Left lung (tissue), 10 donors: ENCODE results near the gene C16orf92. TPM values are rescaled to one million over a fixed set of nuclear protein-coding genes. Genes with fewer than 3 reads are reported as not detected.

Experiments used
- ATAC-seq: fragments of 200-7000 bp; cut with Tn5 transposase; one replicate; pipeline ENCODE4 v1.9.1; 2020; ENCODE audit warnings: moderate library complexity
- DNase-seq, 4 donors: peaks; one replicate each; pipeline ENCODE4 v3.0.0-alpha.2; 2013 to 2020
- H3K27ac ChIP-seq, 2 donors: fragments of 200-600 bp; sonication (generic) in 1 of 2; one replicate each; pipeline versions ENCODE4 v1.5.0 to v1.8.0; 2020 to 2021
- H3K27me3 ChIP-seq, 2 donors: fragments of 200-600 bp; sonication (generic) in 1 of 2; one replicate each; pipeline versions ENCODE4 v1.5.0 to v1.8.0; 2020 to 2021
- H3K36me3 ChIP-seq, 2 donors: fragments of 200-600 bp; sonication (generic) in 1 of 2; one replicate each; pipeline versions ENCODE4 v1.5.0 to v1.8.0; 2020 to 2021
- H3K4me1 ChIP-seq, 2 donors: fragments of 200-600 bp; one replicate each; pipeline ENCODE4 v1.8.0; 2021
- H3K4me3 ChIP-seq, 2 donors: fragments of 200-600 bp; sonication (generic) in 1 of 2; one replicate each; pipeline versions ENCODE4 v1.5.0 to v1.8.0; 2020 to 2021; ENCODE audit warnings: mild to moderate bottlenecking in 1 of 2
- H3K9me3 ChIP-seq, 2 donors: fragments of 200-600 bp; sonication (generic) in 1 of 2; one replicate each; pipeline versions ENCODE4 v1.5.0 to v1.8.0; 2020 to 2021
- intact Hi-C, 2 donors: fragments of 100-400 bp; cut with DNase I; formaldehyde crosslinking; loops; one replicate each; pipeline versions ENCODE4 v1.11.2 to v1.14.2; 2022
- polyA plus RNA-seq, 6 donors: library from polyadenylated mRNA; unstranded; fragments of 120-200 nt; gene quantifications; one replicate each; pipeline ENCODE4 v1.2.1, GENCODE V29; 2013; ENCODE audit not compliant: insufficient read length in 6 of 6
- total RNA-seq, 2 donors: library from RNA; stranded (reverse); fragmentation: NEBNext Ultra II Directional; extraction: Animal tissue kit (Norgen Biotek cat#: 25700); gene quantifications; one replicate each; pipeline ENCODE4 v1.2.1, GENCODE V29; 2021
- TF ChIP-seq, protein P1 (sequence below), 2 donors: fragments of 200-600 bp; sonication (generic) in 1 of 2; IDR thresholded peaks; one replicate each; pipeline versions ENCODE4 v1.5.0 to v1.8.0; 2021; ENCODE audit warnings: antibody characterized with exemption in 2 of 2
- donor health status: DM: no; HTN: yes; CAD: no.
- donor health status: DM: no; HTN: no; CAD: no.

Gene C16orf92
- total and polyA plus RNA-seq, 8 donors: not detected

DNA sequence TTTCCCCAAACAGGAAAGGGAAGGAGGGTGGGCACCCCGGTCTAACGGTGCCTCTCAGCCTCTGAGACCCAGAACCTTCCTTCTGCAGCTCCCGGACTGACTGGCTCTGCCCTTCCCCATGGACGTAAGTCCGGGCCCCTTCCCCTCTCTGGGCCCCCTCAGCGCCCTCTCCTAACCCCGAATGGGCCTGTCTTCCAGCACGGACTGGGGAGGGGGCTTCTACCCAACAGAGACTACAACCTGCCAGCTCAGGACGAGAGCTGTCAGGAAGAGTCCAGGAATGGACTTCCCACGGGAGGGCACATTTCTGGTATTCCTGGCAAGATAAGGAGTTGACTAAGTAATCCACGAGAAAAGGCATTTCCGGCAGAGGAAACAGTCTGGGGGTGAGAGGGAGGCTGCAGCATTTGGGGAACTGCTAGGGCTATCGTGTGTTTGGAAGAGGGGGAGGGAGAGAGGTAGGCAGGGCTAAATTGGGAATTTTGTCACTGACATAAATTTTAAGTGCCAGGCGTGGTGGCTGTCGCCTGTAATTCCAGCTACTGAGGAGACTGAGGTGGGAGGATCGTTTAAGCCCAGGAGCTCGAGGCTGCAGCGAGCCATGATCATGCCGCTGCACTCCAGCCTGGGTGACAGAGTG, 30.5 kb downstream of the C16orf92 start:
- TF ChIP-seq, protein P1, sequence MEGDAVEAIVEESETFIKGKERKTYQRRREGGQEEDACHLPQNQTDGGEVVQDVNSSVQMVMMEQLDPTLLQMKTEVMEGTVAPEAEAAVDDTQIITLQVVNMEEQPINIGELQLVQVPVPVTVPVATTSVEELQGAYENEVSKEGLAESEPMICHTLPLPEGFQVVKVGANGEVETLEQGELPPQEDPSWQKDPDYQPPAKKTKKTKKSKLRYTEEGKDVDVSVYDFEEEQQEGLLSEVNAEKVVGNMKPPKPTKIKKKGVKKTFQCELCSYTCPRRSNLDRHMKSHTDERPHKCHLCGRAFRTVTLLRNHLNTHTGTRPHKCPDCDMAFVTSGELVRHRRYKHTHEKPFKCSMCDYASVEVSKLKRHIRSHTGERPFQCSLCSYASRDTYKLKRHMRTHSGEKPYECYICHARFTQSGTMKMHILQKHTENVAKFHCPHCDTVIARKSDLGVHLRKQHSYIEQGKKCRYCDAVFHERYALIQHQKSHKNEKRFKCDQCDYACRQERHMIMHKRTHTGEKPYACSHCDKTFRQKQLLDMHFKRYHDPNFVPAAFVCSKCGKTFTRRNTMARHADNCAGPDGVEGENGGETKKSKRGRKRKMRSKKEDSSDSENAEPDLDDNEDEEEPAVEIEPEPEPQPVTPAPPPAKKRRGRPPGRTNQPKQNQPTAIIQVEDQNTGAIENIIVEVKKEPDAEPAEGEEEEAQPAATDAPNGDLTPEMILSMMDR (IDR thresholded peaks at IDR 0.05): no peak
- H3K36me3 ChIP-seq: no peaks in the 10 kb centered on the region
- H3K27ac ChIP-seq: peak overlapping the region in 1 of 2 donors; percentile 71
- H3K27me3 ChIP-seq: no peaks in the 10 kb centered on the region
- H3K4me1 ChIP-seq: peaks cover 11 to 30% of the 10 kb centered on the region in 2 donors
- H3K4me3 ChIP-seq: peak overlapping the region; percentile 85 to 86
- intact Hi-C loops: no loop called here
- DNase-seq: no peak
- peak; percentile 29 for ATAC-seq
- no peaks in the 10 kb centered on the region for H3K9me3 ChIP-seq

DNA sequence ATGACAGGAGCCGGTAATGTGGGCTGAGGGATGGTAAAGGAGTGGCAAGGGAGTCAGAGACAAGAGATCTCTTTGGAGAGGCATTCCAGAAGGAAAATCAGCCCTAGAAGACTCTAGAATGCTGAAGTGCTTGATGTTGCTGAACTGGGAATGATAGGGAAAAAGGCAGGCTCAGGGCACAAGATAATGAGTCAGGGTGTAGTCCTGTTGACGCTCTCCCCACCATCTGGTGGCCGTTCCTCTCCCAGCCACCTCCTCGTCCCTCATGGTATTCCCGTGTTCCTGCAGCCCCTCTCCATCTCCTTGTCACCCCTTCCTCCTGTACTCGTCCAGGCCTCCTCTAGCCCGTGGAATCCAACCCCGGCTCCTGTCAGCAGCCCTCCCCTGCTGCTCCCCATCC, 31.5 kb downstream of the C16orf92 start:
- intact Hi-C loops: no loop called here
- peaks cover 11 to 30% of the 10 kb centered on the region in 2 donors for H3K4me1 ChIP-seq
- H3K27me3 ChIP-seq: no peaks in the 10 kb centered on the region
- TF ChIP-seq, protein P1 (IDR thresholded peaks at IDR 0.05): no peak
- ATAC-seq (no peak), DNase-seq (no peak)
- H3K4me3 ChIP-seq: no peak overlapping the region
- no peaks in the 10 kb centered on the region for H3K9me3 ChIP-seq
- H3K36me3 ChIP-seq: no peaks in the 10 kb centered on the region
- H3K27ac ChIP-seq: no peak overlapping the region

DNA sequence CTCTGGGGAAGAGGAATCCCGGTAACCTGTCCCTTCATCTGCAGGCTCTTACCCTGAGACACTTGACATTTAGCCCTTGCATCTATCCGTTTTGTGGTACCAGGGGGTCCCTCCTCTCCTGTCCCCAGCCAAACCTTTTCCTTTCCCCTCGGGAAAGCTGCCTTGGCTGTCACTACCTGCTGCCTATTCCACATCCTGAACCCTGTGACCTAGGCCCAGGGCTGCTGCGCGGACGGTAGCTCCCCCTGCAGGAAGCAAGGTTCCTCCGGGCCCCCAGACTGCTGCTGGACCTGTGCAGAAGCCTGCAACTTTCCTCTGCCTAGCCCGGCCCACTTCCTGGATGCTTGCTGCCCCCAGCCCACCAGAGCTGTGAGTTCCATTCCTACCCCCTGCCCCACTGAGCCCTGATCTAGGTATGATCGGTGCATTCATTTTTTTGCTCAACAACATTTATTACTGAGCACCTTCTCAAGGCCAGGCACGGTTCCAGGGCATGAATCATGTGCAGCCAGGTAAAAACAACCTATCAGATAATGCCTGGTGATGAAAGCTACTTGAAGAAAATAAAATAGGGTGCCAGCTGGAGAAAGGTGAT, 32.1 kb downstream of the C16orf92 start:
- intact Hi-C loops: no loop called here
- Histone ChIP-seq H3K27me3 (no peaks in the 10 kb centered on the region), H3K27ac (no peak overlapping the region), H3K9me3 (no peaks in the 10 kb centered on the region), H3K4me1 (peaks cover 11 to 30% of the 10 kb centered on the region in 2 donors), H3K36me3 (no peaks in the 10 kb centered on the region), H3K4me3 (no peak overlapping the region)
- peak; percentile 49 for ATAC-seq
- peak in 2 of 4 donors; percentile 41 to 82 for DNase-seq
- TF ChIP-seq, protein P1 (IDR thresholded peaks at IDR 0.05): peak in 1 of 2 donors; percentile 37

DNA sequence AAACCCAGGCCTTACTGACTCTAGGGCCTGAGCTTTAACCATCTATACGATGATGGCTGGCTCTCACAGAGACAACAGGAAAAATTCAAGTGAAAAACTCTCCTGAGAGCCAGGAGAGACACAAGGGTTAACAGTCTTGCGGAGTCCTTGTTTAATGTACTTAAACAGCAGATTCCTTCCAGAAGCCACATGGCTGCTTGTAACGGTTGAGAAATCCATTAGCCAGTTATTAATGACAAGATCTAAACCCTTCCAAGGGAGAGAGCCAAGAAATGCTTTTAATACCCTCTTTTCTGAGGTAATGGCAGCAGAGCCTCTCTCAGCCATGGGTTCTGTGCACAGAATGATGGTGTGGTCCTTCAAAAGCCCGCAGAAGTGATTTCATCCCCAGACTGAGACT, 37.3 kb downstream of the C16orf92 start:
- Histone ChIP-seq H3K9me3 (no peaks in the 10 kb centered on the region), H3K4me1 (peaks cover 13 to 20% of the 10 kb centered on the region in 2 donors), H3K27ac (peak overlapping the region in 1 of 2 donors; percentile 19), H3K27me3 (no peaks in the 10 kb centered on the region), H3K36me3 (no peaks in the 10 kb centered on the region), H3K4me3 (no peak overlapping the region)
- DNase-seq (peak in 1 of 4 donors; percentile 43), ATAC-seq (no peak)
- TF ChIP-seq, protein P1 (IDR thresholded peaks at IDR 0.05): no peak
- intact Hi-C loops: no loop called here

DNA sequence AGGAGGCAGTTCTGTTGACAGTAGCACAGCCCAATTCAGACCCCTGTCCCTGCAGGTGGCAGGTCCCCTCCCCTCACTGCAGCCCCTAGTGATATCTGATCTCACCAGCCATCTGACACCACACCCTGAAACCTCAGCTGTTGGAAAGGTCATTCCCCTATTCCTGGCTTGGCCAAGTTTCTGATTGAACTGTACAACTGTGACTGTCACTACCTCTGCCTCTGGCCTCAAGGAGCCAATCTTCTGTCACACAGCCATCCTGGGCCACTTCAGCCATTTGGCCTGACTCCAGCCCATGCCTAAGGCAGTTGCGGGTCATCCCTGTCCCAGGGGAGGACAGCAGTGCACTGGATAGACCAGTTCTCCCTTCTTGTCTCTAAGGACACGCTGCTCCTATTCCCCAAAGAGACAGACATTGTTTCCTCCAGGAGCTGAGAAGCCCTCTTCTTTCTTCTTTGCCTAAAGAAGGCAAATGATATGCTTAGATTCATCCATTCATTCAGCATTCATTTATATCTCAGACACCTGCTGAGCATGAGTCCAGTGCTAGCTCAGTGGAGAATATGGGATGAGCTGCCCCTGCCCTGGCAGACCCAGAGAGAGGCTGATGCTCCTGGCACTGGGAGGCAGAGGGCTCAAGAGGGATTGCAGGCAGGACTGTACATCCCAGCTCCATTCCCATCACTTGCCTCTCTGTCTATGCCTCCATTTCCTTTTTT, 38.0 kb downstream of the C16orf92 start:
- no peaks in the 10 kb centered on the region for H3K27me3 ChIP-seq
- no peaks in the 10 kb centered on the region for H3K9me3 ChIP-seq
- no peaks in the 10 kb centered on the region for H3K36me3 ChIP-seq
- H3K27ac ChIP-seq: no peak overlapping the region
- intact Hi-C loops: no loop called here
- peaks cover 13 to 20% of the 10 kb centered on the region in 2 donors for H3K4me1 ChIP-seq
- DNase-seq (peak in 1 of 4 donors; percentile 13), ATAC-seq (no peak)
- H3K4me3 ChIP-seq: no peak overlapping the region
- TF ChIP-seq, protein P1 (IDR thresholded peaks at IDR 0.05): no peak
